Medulla oblongata (tissue), 1 donor: ENCODE data around the gene FAM72D.
"Not testable (repeated sequence)": the region's sequence is repeated elsewhere in the genome, so short reads cannot be mapped to it uniquely, and the experiment has no call there.

ENCODE experiments used
- DNase-seq: peaks from one replicate; pipeline ENCODE4 v3.0.0-alpha.2; 2015; ENCODE audit errors: extremely low spot score

The FAM72D gene

DNA sequence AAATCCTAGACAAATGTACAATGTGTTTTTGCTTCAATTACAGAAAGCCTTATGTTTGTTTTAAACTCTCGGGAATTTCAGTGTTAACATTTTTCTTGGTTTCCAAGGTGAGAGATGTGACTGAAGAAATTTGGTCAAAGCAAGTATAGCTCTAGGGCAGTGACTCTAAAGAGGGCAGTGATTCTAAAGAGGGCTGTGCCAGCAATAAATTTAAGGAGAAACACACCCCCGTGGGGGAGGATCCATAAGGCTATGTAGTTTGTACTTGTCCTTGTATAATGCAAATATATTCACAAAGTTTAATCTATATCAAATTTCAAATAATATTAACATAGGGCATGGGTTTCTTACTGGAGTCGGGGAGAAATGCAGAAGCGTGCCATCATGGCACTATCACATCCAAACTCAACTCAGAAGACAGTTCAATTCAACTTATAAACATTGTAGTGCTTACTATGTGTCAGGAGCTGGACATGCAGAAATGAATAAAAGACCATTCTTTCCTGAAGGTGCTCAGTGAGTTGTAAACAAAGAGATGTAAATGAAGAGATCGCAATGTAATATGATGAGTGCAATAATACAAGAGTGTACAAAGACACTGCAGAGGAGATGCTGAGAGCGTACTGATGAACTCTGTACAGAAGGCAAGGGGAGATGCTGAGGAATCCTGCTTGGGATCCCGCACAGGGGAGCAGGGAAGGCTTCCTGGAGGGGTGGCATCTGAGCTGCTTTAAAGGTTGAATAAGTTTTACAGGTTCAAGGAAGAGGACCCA is 13.1 kb upstream of the FAM72D start:
- not testable (repeated sequence) for DNase-seq

DNA sequence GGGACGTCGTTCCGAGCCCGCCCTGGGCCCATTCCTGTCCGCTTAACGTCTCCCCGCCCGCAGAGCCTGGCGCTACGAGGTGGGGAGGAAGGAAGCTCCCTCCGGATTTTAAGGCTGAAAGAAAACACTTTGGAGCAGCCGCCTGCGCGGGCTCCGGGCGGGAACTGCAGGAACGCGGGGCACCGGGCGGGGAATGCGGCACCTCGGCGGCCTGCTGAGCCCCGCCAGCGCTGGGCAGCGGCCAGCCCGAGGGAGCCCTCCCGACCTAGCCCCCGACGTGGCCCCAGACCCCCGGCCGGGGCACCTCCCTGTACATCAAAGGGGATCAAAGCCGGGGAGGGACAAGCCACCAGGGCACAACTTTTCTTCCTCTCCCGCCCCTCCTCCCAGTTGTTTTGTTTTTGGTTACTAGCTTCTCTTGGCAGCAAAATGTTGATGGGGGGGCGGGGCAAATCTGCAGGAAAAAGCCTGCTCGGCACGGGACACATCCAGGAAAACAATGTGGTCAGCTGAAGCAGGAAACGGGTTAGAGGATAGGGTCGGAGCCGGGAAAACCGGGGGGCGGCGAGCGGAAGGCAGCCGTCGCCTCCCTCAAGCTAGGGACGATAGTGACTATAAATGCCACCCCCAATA is 2.1 kb upstream of the FAM72D start:
- DNase-seq = not testable (repeated sequence)

- DNase-seq = not testable (repeated sequence)
These were observed 1.0 kb upstream of the FAM72D start for GRCh38 chr1:145094655-145095211.

DNA sequence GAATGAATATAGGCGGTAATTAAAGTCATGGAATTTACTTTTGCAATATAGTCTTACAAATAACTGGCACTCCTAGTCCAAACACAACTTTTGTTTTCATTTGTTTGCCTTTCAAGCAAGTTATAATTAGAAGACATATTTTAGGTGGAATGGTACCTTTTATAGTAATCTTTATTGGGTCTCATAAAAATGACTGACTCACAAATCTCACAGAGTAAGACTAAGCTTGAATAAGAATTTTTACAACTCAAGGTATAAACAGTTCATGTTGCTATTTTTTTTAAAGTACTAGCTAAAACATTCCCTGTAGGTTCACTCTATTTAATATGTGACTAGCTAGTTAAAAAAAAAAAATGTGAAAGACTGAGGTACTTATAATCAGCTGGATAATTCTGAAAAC is 6.0 kb downstream of the FAM72D start:
- DNase-seq = not testable (repeated sequence)

DNA sequence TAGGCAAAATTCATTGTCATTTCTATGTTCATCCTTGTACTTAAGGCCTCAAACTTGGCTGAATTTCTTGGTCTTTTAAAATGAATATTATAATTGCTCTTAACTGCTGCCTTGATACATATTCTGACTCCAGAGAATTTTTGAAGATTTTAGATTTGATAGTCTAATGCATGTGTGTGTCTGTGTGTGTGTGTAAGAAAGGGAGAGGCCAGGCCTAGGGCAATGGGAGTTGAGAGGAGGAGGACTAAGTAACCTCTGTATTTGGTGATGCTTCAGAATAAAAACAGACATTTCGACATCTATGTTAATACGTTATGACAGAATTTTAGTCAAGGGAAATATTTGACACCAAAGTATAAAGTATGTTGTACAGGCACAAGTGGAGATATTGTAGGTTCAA is 7.5 kb downstream of the FAM72D start:
- not testable (repeated sequence) for DNase-seq

DNA sequence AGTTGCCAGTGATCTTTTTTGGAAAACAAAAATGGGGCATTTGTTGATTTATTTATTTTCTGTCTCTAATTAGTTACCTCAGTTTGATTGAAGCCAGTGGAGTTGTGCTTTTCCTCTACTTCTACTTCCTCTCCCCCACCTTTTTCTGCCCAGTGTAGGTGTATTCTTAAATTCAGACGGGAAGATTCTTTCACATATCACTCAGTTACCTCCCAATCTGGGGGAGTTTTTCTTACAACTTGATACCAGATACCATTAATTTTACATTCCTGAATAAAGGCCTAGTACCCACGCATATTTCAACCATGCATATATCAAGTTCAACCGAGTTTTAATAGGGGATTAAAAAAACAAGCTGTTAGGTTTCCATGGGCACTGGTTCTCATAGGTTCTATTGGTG is 15.9 kb downstream of the FAM72D start:
- DNase-seq = not testable (repeated sequence)

GRCh38 chr1:145112703-145113102 is 16.9 kb downstream of the FAM72D start:
- not testable (repeated sequence) for DNase-seq

DNA sequence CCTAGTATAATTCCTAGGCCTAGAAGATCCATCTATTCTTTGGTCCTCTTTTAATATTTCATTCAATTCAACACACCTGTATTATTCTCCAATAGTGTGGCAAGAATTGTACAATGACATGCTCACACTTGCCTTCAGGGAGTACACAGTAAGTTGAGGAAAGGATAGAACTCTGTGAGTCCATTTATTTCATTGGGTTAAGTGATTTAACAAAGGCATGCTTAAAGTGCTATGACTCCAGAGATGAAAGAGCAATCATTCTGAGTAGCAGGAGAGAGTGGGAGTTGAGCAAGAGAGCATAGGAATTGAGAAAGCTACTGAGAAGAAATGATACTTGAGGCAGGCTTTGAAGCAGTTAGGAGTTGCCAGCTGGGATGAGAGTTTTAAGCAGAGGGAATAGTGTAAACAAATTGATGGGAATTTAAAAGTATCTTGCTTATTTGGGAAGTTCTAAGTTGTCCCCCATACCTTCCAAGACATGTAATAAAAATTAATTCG is 18.8 kb downstream of the FAM72D start:
- DNase-seq = not testable (repeated sequence)

DNA sequence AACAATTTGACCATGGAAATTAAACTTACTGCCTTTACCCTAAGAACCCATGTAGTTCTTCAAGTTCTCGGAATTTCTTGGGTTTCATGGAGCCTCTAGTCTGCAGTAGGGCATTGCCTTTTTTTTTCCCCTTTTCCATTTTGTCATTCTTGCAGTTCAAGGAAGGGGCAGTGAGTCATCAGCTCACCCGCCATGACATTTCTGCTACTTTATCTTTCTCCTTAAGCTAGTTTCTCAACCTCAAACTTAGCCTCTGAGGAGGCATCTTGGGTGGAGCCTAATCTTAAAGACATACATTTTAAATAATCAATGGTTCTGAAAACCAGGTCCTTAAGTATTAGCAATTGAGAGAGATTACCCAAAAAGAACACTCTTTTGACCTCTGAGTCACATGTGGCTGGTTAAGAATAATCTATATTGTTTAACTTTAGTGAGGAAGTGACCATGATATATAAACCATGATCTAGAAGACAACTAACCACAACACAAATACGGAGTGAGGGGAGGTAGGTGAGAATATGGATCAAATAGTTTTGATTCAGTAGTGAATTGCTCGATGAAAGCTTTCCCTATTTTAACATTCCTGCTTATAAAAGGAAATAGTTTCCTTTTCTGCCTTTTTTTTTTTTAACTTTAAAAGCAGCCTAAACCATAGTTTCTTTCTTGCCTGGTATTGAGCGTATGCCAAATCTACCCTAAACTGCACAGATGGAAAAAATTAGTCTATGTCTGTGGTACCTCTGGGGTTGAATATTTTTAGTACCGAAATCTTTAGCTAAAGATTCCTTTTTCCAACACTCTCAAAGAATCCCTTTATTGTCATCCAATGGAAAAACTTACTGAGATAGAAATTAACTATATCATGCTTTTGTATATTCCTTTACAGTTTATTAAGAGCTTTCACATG is 20.1 kb downstream of the FAM72D start:
- not testable (repeated sequence) for DNase-seq

GRCh38 chr1:145119842-145120241 is 24.1 kb downstream of the FAM72D start:
- DNase-seq = not testable (repeated sequence)

DNA sequence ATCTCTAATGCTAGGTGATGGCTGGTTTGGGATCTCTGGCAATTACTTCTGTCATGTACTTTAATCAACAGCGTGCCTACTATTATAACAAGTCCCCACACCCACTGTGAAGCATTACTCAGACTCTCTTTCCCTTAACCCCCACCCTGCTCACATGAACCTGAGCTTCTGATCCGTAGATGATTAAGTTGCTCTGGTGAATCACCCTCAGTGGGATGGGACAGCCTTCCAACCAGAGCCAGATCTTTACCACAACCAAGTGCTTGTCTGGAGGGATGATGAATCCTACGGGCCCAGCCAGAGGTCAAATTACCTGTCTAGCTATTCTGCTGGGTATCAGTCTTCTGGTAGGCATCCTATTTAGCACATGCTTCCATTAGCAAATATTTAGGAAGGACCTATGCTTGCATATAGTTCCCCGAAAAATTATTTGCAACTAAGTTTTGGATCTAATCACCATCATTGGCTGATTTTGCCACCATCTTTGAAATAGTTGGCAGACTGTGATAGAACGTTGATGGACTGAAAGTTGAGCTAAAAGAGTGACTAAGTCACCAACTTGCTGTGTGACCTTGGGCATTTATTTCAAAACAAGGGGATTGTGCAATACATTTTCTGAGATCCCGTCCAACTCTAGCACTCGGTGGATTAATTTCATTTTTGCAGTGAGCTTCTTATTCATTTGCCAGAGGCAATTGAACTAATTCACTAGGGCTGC is 26.7 kb downstream of the FAM72D start:
- DNase-seq = not testable (repeated sequence)

- DNase-seq = not testable (repeated sequence)
These were observed 27.3 kb downstream of the FAM72D start for GRCh38 chr1:145123062-145123395.

GRCh38 chr1:145123992-145124641 is 28.3 kb downstream of the FAM72D start:
- DNase-seq = not testable (repeated sequence)

DNA sequence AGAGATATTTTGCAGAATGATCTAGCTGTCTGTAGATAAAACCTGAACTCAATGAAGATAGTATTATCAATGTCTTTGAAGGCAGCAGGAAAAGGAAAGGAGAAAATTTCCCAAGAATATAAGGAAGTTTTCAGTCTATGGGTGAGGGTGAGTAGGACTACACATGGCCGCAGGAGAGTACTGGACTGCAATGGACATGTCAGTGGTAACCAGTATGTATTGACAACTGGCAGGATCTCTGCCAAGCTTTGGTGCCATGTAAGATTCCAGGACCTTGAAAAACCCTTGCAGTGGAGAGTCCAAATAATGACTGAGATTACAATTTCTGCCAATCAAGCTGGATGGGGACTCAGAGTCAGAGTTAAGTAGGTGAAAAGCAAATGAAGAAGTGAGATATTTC is 29.3 kb downstream of the FAM72D start:
- DNase-seq = not testable (repeated sequence)

- DNase-seq = not testable (repeated sequence)
These were observed 31.4 kb downstream of the FAM72D start for GRCh38 chr1:145127144-145127543.

DNA sequence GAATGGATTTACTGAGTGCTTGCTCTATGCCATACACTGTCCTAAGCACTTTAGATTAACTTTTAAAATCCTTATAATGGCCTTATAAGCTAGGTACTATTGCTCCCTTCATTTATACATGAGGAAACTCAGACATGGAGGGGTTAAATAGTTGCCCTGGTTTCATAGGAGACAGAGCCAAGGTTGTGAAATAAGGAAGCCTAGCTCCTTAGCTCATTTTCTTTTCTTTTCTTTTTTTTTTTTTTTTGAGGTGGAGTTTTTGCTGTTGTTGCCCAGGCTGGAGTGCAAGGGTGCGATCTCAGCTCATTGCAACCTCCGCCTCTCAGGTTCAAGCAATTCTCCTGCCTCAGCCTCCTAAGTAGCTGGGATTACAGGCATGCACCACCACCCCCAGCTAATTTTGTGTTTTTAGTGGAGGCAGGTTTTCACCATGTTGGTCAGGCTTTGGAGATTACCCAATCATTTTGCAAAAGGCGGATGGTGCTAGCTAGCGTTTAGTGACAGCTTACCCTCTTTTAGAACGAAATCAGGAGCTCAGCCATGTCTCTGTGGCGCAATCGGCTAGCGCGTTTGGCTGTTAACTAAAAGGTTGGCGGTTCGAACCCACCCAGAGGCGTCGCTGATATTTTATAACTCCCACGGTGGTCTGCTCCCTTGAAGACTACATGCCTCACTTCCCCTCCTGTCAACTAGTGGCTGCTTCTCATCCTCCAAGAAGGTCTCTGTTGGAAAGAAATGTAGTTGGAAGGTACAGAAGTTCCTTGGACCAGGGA is 33.1 kb downstream of the FAM72D start:
- DNase-seq = peak; percentile 1

GRCh38 chr1:145134476-145134875 is 38.7 kb downstream of the FAM72D start:
- DNase-seq = not testable (repeated sequence)

- not testable (repeated sequence) for DNase-seq
These were observed 44.8 kb downstream of the FAM72D start for GRCh38 chr1:145140549-145140948.

- DNase-seq = not testable (repeated sequence)
These were observed 48.6 kb downstream of the FAM72D start for GRCh38 chr1:145144264-145144913.
